Upper lobe of right lung (tissue), 1 donor: ENCODE data around the gene SH3GL1. TPM values are rescaled to one million over a fixed set of nuclear protein-coding genes. Genes with fewer than 3 reads are reported as not detected.

ENCODE experiments used
- ATAC-seq: fragments of 200-7000 bp; cut with Tn5 transposase; one replicate; pipeline ENCODE4 v1.9.1; 2020; ENCODE audit warnings: mild to moderate bottlenecking, moderate library complexity
- DNase-seq: peaks from one replicate; pipeline ENCODE4 v3.0.0-alpha.2; 2020
- H3K27ac ChIP-seq: fragments of 200-600 bp; one replicate; pipeline ENCODE4 v1.8.0; 2022
- H3K27me3 ChIP-seq: fragments of 200-600 bp; one replicate; pipeline ENCODE4 v1.8.0; 2022; ENCODE audit warnings: mild to moderate bottlenecking
- H3K36me3 ChIP-seq: fragments of 200-600 bp; one replicate; pipeline ENCODE4 v1.8.0; 2022
- H3K4me1 ChIP-seq: fragments of 200-600 bp; one replicate; pipeline ENCODE4 v1.8.0; 2022
- H3K4me3 ChIP-seq: fragments of 200-600 bp; one replicate; pipeline ENCODE4 v1.8.0; 2022; ENCODE audit warnings: mild to moderate bottlenecking
- H3K9me3 ChIP-seq: fragments of 200-600 bp; one replicate; pipeline ENCODE4 v1.8.0; 2022
- CTCF ChIP-seq: fragments of 200-600 bp; IDR thresholded peaks from one replicate; pipeline ENCODE4 v1.8.0; 2022; ENCODE audit warnings: antibody characterized with exemption
- intact Hi-C: fragments of 100-400 bp; cut with DNase I; formaldehyde crosslinking; loops from one replicate; pipeline ENCODE4 v1.11.0; 2022
- total RNA-seq: library from RNA; stranded (reverse); fragmentation: NEBNext Ultra II Directional; extraction: Animal tissue kit (Norgen Biotek cat#: 25700); gene quantifications from one replicate; pipeline ENCODE4 v1.2.1, GENCODE V29; 2021
- donor health status: DM: no; HTN: yes; CAD: no; lungs with severe emphysema.

The SH3GL1 gene
- total RNA-seq, 1 donor from 2014 or later, result 47.6 TPM

- TF ChIP-seq CTCF, result no peak
- no peak overlapping the region for H3K27ac ChIP-seq
- H3K4me1 ChIP-seq, result no peaks in the 10 kb centered on the region
- H3K36me3 ChIP-seq, result peaks cover 7% of the 10 kb centered on the region
- ATAC-seq (peak; percentile 8), DNase-seq (no peak)
- no peaks in the 10 kb centered on the region for H3K9me3 ChIP-seq
- H3K27me3 ChIP-seq, result no peaks in the 10 kb centered on the region
- intact Hi-C loops, result no loop called here
- H3K4me3 ChIP-seq, result no peak overlapping the region
Observed at GRCh38 chr19:4429771-4430171, 29.4 kb upstream of the SH3GL1 start.

- Histone ChIP-seq H3K27me3 (no peaks in the 10 kb centered on the region), H3K4me1 (no peaks in the 10 kb centered on the region), H3K4me3 (no peak overlapping the region), H3K36me3 (peaks cover 7% of the 10 kb centered on the region), H3K9me3 (no peaks in the 10 kb centered on the region), H3K27ac (no peak overlapping the region)
- TF ChIP-seq CTCF, result no peak
- intact Hi-C loops, result no loop called here
- no peak for DNase-seq
- no peak for ATAC-seq
Observed at GRCh38 chr19:4429256-4429655, 28.9 kb upstream of the SH3GL1 start.

DNA sequence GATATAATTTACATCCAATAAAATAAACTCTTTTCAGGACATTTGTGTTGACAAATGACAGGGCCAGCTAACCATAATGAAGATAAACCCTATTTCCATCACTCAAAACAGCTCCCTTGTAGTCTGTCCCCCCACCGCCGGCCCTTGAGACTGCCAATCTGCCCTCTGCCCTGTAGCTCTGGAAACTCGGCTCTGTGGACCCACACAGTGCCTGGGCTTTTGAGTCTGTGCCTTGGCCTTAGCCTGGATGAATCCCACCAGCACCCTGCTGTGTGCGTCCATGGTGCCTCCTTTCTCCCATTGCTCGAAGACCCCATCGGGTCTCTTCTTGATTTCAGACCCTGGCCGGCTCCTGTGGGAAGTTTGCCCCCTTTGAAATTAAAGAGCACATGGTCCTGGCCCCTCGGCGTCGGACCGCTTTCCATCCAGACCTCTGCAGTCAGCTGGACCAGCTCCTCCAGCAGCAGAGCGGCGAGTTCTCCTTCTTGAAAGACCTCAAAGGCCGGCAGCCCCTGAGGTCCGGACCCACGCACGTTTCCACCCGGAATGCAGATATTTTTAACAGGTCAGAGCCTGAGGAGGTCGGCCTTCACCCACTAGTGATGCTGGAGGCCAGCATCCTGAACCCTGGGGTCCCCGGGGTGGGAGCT lies 28.1 kb upstream of the SH3GL1 start:
- Histone ChIP-seq H3K9me3 (no peaks in the 10 kb centered on the region), H3K4me1 (no peaks in the 10 kb centered on the region), H3K36me3 (peaks cover 11% of the 10 kb centered on the region), H3K27ac (no peak overlapping the region), H3K4me3 (no peak overlapping the region), H3K27me3 (no peaks in the 10 kb centered on the region)
- DNase-seq (no peak), ATAC-seq (no peak)
- intact Hi-C loops, result no loop called here
- no peak for TF ChIP-seq CTCF

DNA sequence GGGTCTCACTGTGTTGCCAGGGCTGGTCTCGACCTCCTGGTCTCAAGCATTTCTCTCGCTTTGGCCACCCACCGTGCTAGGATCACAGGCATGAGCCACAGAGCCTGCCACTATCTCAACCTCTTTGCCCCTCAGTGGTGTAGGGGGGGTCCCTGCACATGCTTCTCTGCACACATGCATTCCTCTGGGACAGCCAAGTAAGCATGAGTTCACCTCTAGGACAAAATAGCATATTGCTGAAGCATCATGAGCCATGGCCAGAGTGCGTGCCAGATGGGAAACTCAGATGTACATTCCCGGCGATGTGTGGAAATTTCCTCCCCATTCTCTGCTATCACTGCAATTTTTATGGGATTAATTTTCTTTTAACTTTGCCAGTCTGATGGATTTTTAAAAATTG lies 25.2 kb upstream of the SH3GL1 start:
- no peaks in the 10 kb centered on the region for H3K4me1 ChIP-seq
- no peak for ATAC-seq
- no peak overlapping the region for H3K27ac ChIP-seq
- no peak for TF ChIP-seq CTCF
- no peaks in the 10 kb centered on the region for H3K27me3 ChIP-seq
- no peaks in the 10 kb centered on the region for H3K9me3 ChIP-seq
- H3K4me3 ChIP-seq, result no peak overlapping the region
- H3K36me3 ChIP-seq, result peaks cover 8% of the 10 kb centered on the region
- no peak for DNase-seq
- intact Hi-C loops, result no loop called here

DNA sequence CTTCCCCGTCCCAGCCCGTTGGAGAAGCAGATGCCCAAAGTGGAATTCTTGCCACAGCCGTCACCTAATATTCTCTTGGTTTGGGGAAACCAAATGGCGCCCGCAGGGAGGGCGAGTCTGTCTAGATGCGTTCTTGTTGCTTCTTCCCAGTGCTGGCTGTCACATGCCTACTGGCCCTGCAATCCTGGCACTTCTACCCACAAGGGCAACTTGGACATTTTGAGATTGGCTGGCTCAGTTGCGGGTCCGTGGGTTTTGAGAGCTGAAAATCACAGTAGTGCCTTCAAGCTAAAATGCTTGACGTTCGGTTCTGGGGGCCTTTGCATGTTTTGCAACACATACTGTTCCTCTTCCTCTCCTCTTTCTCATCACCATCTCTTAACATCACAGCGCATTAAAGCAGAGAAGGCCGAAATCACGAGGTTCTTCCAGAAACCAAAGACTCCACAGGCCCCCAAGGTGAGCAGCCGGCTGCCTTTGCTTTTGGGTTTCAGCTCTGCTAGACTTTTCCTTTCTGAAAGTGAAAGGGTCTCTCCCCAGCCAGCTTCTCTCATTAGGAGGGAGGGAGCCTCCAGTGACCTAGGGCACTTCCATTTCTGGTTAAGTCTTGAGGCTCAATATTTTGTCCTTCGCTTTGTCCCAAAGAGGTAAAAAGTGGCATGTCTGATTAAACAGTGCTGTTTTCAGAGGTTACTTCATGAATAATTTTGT lies 23.2 kb upstream of the SH3GL1 start:
- no peaks in the 10 kb centered on the region for H3K4me1 ChIP-seq
- H3K4me3 ChIP-seq, result no peak overlapping the region
- no peak for DNase-seq
- no peak overlapping the region for H3K27ac ChIP-seq
- ATAC-seq, result no peak
- peaks cover 8% of the 10 kb centered on the region for H3K36me3 ChIP-seq
- TF ChIP-seq CTCF, result no peak
- intact Hi-C loops, result no loop called here
- H3K9me3 ChIP-seq, result no peaks in the 10 kb centered on the region
- no peaks in the 10 kb centered on the region for H3K27me3 ChIP-seq
